Hippocampal formation (tissue), 2 donors: ENCODE data around the gene GTF2H3.

ENCODE experiments used
- DNase-seq, 2 donors: peaks; one replicate each; lab custom pipeline; 2025; lab: John Stamatoyannopoulos, UW

GTF2H3 gene

DNA sequence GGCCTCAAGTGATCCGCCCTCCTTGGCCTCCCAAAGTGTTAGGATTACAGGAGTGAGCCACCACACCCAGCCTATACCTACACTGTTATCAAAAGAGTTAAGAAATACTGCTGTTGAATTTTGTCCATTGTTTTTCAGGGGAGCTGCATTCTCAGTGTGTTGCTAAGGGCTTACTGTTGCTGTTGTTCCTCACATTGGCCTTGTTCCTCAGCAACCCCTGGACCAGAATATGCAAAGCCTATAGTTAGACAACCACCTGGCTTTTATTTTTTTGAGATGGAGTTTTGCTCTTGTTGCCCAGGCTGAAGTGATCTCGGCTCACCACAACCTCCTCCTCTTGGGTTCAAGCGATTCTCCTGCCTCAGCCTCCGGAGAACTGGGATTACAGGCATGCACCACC, 73.8 kb downstream of the GTF2H3 start:
- no peak for DNase-seq
